GM12801 (cell line): ENCODE results near the gene CKAP2L.

Experiments
- CTCF ChIP-seq: IDR thresholded peaks from one replicate; pipeline ENCODE4 v1.5.1; 2011; ENCODE audit warnings: control low read depth; ENCODE audit not compliant: insufficient read length; ENCODE audit errors: extremely low read depth

The CKAP2L gene

GRCh38 chr2:112724591-112725525 lies 39.6 kb downstream of the CKAP2L start:
- TF ChIP-seq CTCF = no peak

- TF ChIP-seq CTCF = no peak
Observed at GRCh38 chr2:112723995-112724394, 40.4 kb downstream of the CKAP2L start.

GRCh38 chr2:112723547-112723940 lies 40.9 kb downstream of the CKAP2L start:
- no peak for TF ChIP-seq CTCF

GRCh38 chr2:112722816-112723546 lies 41.4 kb downstream of the CKAP2L start:
- TF ChIP-seq CTCF = no peak

- no peak for TF ChIP-seq CTCF
Observed at GRCh38 chr2:112721819-112722522, 42.4 kb downstream of the CKAP2L start.

GRCh38 chr2:112720785-112721184 lies 43.6 kb downstream of the CKAP2L start, which contains the start of gene NT5DC4:
Gene NT5DC4, plus strand, starts transcription at chr2:112721020. Its CDS starts 60 bp downstream, at chr2:112721080.
- no peak for TF ChIP-seq CTCF

GRCh38 chr2:112718863-112719370 lies 45.5 kb downstream of the CKAP2L start:
- TF ChIP-seq CTCF = no peak
